Left lung (tissue), 10 donors: ENCODE measurements around the gene WNT9A. TPM values are rescaled to one million over a fixed set of nuclear protein-coding genes. Genes with fewer than 3 reads are reported as not detected.
A peak's percentile ranks its signal among the peaks of the same experiment; 100 is the strongest.

ENCODE experiments used
- ATAC-seq: fragments of 200-7000 bp; cut with Tn5 transposase; one replicate; pipeline ENCODE4 v1.9.1; 2020; ENCODE audit warnings: moderate library complexity
- DNase-seq, 4 donors: peaks; one replicate each; pipeline ENCODE4 v3.0.0-alpha.2; 2013 to 2020
- H3K27ac ChIP-seq, 2 donors: fragments of 200-600 bp; sonication (generic) in 1 of 2; one replicate each; pipeline versions ENCODE4 v1.5.0 to v1.8.0; 2020 to 2021
- H3K27me3 ChIP-seq, 2 donors: fragments of 200-600 bp; sonication (generic) in 1 of 2; one replicate each; pipeline versions ENCODE4 v1.5.0 to v1.8.0; 2020 to 2021
- H3K36me3 ChIP-seq, 2 donors: fragments of 200-600 bp; sonication (generic) in 1 of 2; one replicate each; pipeline versions ENCODE4 v1.5.0 to v1.8.0; 2020 to 2021
- H3K4me1 ChIP-seq, 2 donors: fragments of 200-600 bp; one replicate each; pipeline ENCODE4 v1.8.0; 2021
- H3K4me3 ChIP-seq, 2 donors: fragments of 200-600 bp; sonication (generic) in 1 of 2; one replicate each; pipeline versions ENCODE4 v1.5.0 to v1.8.0; 2020 to 2021; ENCODE audit warnings: mild to moderate bottlenecking in 1 of 2
- H3K9me3 ChIP-seq, 2 donors: fragments of 200-600 bp; sonication (generic) in 1 of 2; one replicate each; pipeline versions ENCODE4 v1.5.0 to v1.8.0; 2020 to 2021
- CTCF ChIP-seq, 2 donors: fragments of 200-600 bp; sonication (generic) in 1 of 2; IDR thresholded peaks; one replicate each; pipeline versions ENCODE4 v1.5.0 to v1.8.0; 2021; ENCODE audit warnings: antibody characterized with exemption in 2 of 2
- intact Hi-C, 2 donors: fragments of 100-400 bp; cut with DNase I; formaldehyde crosslinking; loops; one replicate each; pipeline versions ENCODE4 v1.11.2 to v1.14.2; 2022
- polyA plus RNA-seq, 6 donors: library from polyadenylated mRNA; unstranded; fragments of 120-200 nt; gene quantifications; one replicate each; pipeline ENCODE4 v1.2.1, GENCODE V29; 2013; ENCODE audit not compliant: insufficient read length in 6 of 6
- total RNA-seq, 2 donors: library from RNA; stranded (reverse); fragmentation: NEBNext Ultra II Directional; extraction: Animal tissue kit (Norgen Biotek cat#: 25700); gene quantifications; one replicate each; pipeline ENCODE4 v1.2.1, GENCODE V29; 2021
- donor health status: DM: no; HTN: yes; CAD: no.
- donor health status: DM: no; HTN: no; CAD: no.

WNT9A gene
- total and polyA plus RNA-seq, 8 donors = 2.1 to 8.5 (median 2.9) TPM

GRCh38 chr1:227885648-227886502, 61.9 kb downstream of the WNT9A start:
- TF ChIP-seq CTCF (IDR thresholded peaks at IDR 0.05) = no peak
- no peaks in the 10 kb centered on the region for H3K36me3 ChIP-seq
- ATAC-seq = peak; percentile 28
- intact Hi-C loops = no loop called here
- H3K27ac ChIP-seq = peak overlapping the region in 1 of 2 donors; percentile 5
- H3K27me3 ChIP-seq = peaks cover 0 to 23% of the 10 kb centered on the region in 2 donors
- no peak overlapping the region for H3K4me3 ChIP-seq
- DNase-seq = peak in 2 of 4 donors; percentile 55 to 84
- H3K9me3 ChIP-seq = no peaks in the 10 kb centered on the region
- H3K4me1 ChIP-seq = peaks cover 17 to 27% of the 10 kb centered on the region in 2 donors

GRCh38 chr1:227885135-227885647, 62.5 kb downstream of the WNT9A start:
- DNase-seq (peak in 1 of 4 donors; percentile 58), ATAC-seq (no peak)
- intact Hi-C loops = no loop called here
- H3K4me1 ChIP-seq = peaks cover 17 to 27% of the 10 kb centered on the region in 2 donors
- no peak for TF ChIP-seq CTCF (IDR thresholded peaks at IDR 0.05)
- no peak overlapping the region for H3K4me3 ChIP-seq
- H3K27ac ChIP-seq = no peak overlapping the region
- H3K27me3 ChIP-seq = peaks cover 0 to 23% of the 10 kb centered on the region in 2 donors
- no peaks in the 10 kb centered on the region for H3K9me3 ChIP-seq
- H3K36me3 ChIP-seq = no peaks in the 10 kb centered on the region

- intact Hi-C loops = no loop called here
- H3K27ac ChIP-seq = no peak overlapping the region
- H3K36me3 ChIP-seq = no peaks in the 10 kb centered on the region
- H3K27me3 ChIP-seq = peaks cover 0 to 23% of the 10 kb centered on the region in 2 donors
- no peaks in the 10 kb centered on the region for H3K9me3 ChIP-seq
- H3K4me1 ChIP-seq = peaks cover 17 to 27% of the 10 kb centered on the region in 2 donors
- TF ChIP-seq CTCF (IDR thresholded peaks at IDR 0.05) = no peak
- DNase-seq (peak in 1 of 4 donors; percentile 64), ATAC-seq (no peak)
- H3K4me3 ChIP-seq = no peak overlapping the region
Measured at GRCh38 chr1:227884370-227885134, 63.2 kb downstream of the WNT9A start.

GRCh38 chr1:227883641-227884301, 64.0 kb downstream of the WNT9A start:
- Histone ChIP-seq H3K36me3 (no peaks in the 10 kb centered on the region), H3K4me3 (no peak overlapping the region), H3K27me3 (peaks cover 0 to 23% of the 10 kb centered on the region in 2 donors), H3K9me3 (no peaks in the 10 kb centered on the region), H3K27ac (no peak overlapping the region), H3K4me1 (peaks cover 17 to 27% of the 10 kb centered on the region in 2 donors)
- peak in 1 of 4 donors; percentile 53 for DNase-seq
- no peak for ATAC-seq
- intact Hi-C loops = no loop called here
- TF ChIP-seq CTCF (IDR thresholded peaks at IDR 0.05) = no peak
